SH-SY5Y (cell line): Measurements from ENCODE around the gene PCBP4.

Experiments
- GATA2 ChIP-seq: IDR thresholded peaks from 2 replicates; pipeline ENCODE4 v1.6.1; 2011; ENCODE audit warnings: mild to moderate bottlenecking, low read depth, low read length
- GATA3 ChIP-seq: IDR thresholded peaks from 2 replicates; pipeline ENCODE4 v1.6.1; 2011; ENCODE audit warnings: low read depth, mild to moderate bottlenecking, low read length, moderate library complexity

DNA sequence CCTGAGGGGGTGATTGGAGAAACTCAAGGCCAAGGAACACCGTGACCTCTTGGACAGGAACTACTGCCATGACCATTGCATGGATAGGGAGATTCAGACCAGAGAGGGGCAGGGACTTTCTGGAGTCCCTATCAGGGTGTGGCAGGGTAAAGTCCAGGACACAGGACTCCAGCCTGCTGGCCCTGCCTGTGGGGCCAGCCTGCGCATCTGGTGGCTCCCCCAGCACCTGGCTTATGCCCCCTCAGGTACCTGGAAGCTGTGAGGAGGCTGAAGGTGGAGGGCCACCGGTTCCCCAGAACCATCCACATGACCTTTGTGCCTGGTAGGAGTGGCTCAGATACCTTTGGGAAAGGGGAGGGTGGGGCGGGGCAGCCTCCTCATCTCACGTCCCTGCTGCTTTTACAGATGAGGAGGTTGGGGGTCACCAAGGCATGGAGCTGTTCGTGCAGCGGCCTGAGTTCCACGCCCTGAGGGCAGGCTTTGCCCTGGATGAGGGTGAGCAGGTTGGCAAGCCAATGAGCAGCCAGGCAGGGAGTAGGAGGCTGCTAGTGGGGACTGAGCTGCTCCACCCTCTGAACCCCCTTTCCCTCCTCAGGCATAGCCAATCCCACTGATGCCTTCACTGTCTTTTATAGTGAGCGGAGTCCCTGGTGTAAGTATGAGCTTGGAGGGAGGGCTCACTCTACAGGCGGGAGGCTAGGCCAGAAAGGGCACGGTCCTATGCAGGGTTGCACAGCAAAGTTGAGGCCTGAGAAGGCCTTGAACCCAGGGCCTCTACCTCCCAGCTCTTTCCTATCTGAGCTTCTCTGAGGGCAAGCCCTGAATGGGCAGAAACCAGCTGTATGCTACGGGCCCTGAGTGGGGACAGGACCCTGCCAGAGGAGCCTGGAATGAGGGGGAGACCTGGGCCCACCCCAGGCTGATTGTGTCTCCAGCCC lies 19.0 kb upstream of the PCBP4 start:
- TF ChIP-seq GATA2 (no peak), GATA3 (no peak)
